Stimulated activated CD4-positive, alpha-beta T cell treated with anti-CD3 and anti-CD28 coated beads, Interleukin-4, amount 100 ng/mL, for 48 hours (primary cell): ENCODE data around the gene TRIM43.
"Not testable (repeated sequence)": the region's sequence is repeated elsewhere in the genome, so short reads cannot be mapped to it uniquely, and the experiment has no call there.

Source experiments
- DNase-seq, 2 donors: peaks; one replicate each; pipeline ENCODE4 v3.0.0-alpha.2; 2020; ENCODE audit warnings: low read depth in 2 of 2

The TRIM43 gene

GRCh38 chr2:95641289-95641575 lies 49.4 kb downstream of the TRIM43 start:
- not testable (repeated sequence) for DNase-seq

GRCh38 chr2:95641787-95642186 lies 50.0 kb downstream of the TRIM43 start:
- not testable (repeated sequence) for DNase-seq

- DNase-seq, result not testable (repeated sequence)
Observed at GRCh38 chr2:95642360-95642759, 50.6 kb downstream of the TRIM43 start.

GRCh38 chr2:95642951-95643350 lies 51.1 kb downstream of the TRIM43 start:
- DNase-seq, result not testable (repeated sequence)

- not testable (repeated sequence) for DNase-seq
Observed at GRCh38 chr2:95645312-95645711, 53.5 kb downstream of the TRIM43 start.

GRCh38 chr2:95646274-95646994 lies 54.6 kb downstream of the TRIM43 start:
- DNase-seq, result not testable (repeated sequence)

- not testable (repeated sequence) for DNase-seq
Observed at GRCh38 chr2:95648894-95649544, 57.2 kb downstream of the TRIM43 start.
